ENCODE results near the gene PLEKHM3.

DNA sequence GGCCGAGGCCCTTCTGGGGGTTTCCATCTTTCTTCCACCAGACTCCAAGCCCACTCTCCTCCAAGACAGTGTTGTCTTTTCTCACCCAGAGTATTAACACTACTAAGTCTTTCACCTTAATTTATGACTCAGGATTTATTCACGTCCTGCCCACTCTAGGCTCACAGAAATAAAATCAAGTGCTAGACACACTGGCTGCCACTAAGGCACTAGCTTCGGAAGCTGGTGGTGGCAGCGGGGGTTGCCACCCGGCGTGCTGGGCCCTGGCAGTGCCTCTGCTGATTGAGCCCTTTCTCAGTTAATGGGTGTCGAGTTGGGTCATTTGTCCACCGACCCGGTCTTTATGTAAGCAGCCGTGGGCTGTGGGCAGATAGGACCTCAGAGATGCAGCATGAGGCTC lies 162.0 kb downstream of the PLEKHM3 start:
- TF ChIP-seq POLR2AphosphoS5 (IDR thresholded peaks at IDR 0.05; ENCODE audit: low read depth, low read length) (no peak), POLR2A (IDR thresholded peaks at IDR 0.05; ENCODE audit: low read depth, low read length) (no peak)

All from GM12891 (cell line).